Astrocyte (in vitro differentiated cells and primary cell): ENCODE data around the gene GARIN3. TPM values are rescaled to one million over a fixed set of nuclear protein-coding genes. Genes with fewer than 3 reads are reported as not detected.

Experiments
- DNase-seq: peaks from one replicate; pipeline ENCODE4 v3.0.0-alpha.2; 2010; ENCODE audit warnings: low read depth
- FAIRE-seq: peaks from 2 replicates; lab custom pipeline; 2011; peaks lifted over from hg19 to GRCh38; lab: Jason Lieb, UNC
- H2AFZ ChIP-seq: 2 replicates; pipeline ENCODE4 v1.6.0; 2012; ENCODE audit warnings: low read depth, low read length, inconsistent platforms
- H3K27ac ChIP-seq: 2 replicates; pipeline ENCODE4 v1.5.1; 2011; ENCODE audit warnings: low read depth, low read length, inconsistent platforms
- H3K27me3 ChIP-seq: 2 replicates; pipeline ENCODE4 v1.6.0; 2011; ENCODE audit warnings: low read length, inconsistent platforms; ENCODE audit not compliant: insufficient read depth
- H3K36me3 ChIP-seq: 2 replicates; pipeline ENCODE4 v1.5.1; 2011; ENCODE audit warnings: low read length, inconsistent platforms; ENCODE audit not compliant: insufficient read depth
- H3K4me1 ChIP-seq: 2 replicates; pipeline ENCODE4 v1.5.1; 2011; ENCODE audit warnings: low read length, inconsistent platforms; ENCODE audit not compliant: insufficient read depth
- H3K4me2 ChIP-seq: 2 replicates; pipeline ENCODE4 v1.6.0; 2012; ENCODE audit warnings: low read length, inconsistent platforms
- H3K4me3 ChIP-seq: 2 replicates; pipeline ENCODE4 v1.5.1; 2011; ENCODE audit warnings: low read depth, mild to moderate bottlenecking, low read length, inconsistent platforms; ENCODE audit not compliant: insufficient read depth
- H3K79me2 ChIP-seq: 2 replicates; pipeline ENCODE4 v1.6.0; 2012; ENCODE audit warnings: mild to moderate bottlenecking, low read length, inconsistent platforms; ENCODE audit not compliant: insufficient read depth
- H3K9ac ChIP-seq: 2 replicates; pipeline ENCODE4 v1.6.0; 2012; ENCODE audit warnings: mild to moderate bottlenecking, low read length, inconsistent platforms
- H3K9me3 ChIP-seq: 2 replicates; pipeline ENCODE4 v1.5.1; 2012; ENCODE audit warnings: low read depth, mild to moderate bottlenecking, low read length, inconsistent platforms; ENCODE audit not compliant: insufficient read depth
- H4K20me1 ChIP-seq: 2 replicates; pipeline ENCODE4 v1.6.0; 2012; ENCODE audit warnings: low read length, inconsistent platforms; ENCODE audit not compliant: insufficient read depth
- H3K27ac Mint-ChIP-seq: one replicate; pipeline ENCODE4 v1.8.0; 2021; ENCODE audit warnings: mild to moderate bottlenecking, mixed read lengths; ENCODE audit not compliant: unreplicated experiment
- H3K27me3 Mint-ChIP-seq: one replicate; pipeline ENCODE4 v1.8.0; 2021; ENCODE audit warnings: low read depth, mixed read lengths; ENCODE audit not compliant: unreplicated experiment
- H3K36me3 Mint-ChIP-seq: one replicate; pipeline ENCODE4 v1.8.0; 2021; ENCODE audit warnings: low read depth, mixed read lengths; ENCODE audit not compliant: unreplicated experiment
- H3K4me1 Mint-ChIP-seq: one replicate; pipeline ENCODE4 v1.8.0; 2021; ENCODE audit warnings: low read depth, mixed read lengths; ENCODE audit not compliant: unreplicated experiment
- H3K4me3 Mint-ChIP-seq: one replicate; pipeline ENCODE4 v1.8.0; 2021; ENCODE audit warnings: mild to moderate bottlenecking, moderate library complexity, mixed read lengths; ENCODE audit not compliant: unreplicated experiment
- H3K9me3 Mint-ChIP-seq: one replicate; pipeline ENCODE4 v1.8.0; 2021; ENCODE audit warnings: mild to moderate bottlenecking, mixed read lengths; ENCODE audit not compliant: unreplicated experiment
- EZH2 ChIP-seq: IDR thresholded peaks from 2 replicates; pipeline ENCODE4 v1.6.1; 2012; ENCODE audit warnings: mild to moderate bottlenecking, low read length, inconsistent platforms; ENCODE audit not compliant: insufficient read depth
- total RNA-seq: library from RNA; stranded (reverse); gene quantifications from 2 replicates; pipeline ENCODE4 v1.2.1, GENCODE V29; 2021
- TF ChIP-seq, protein P1 (sequence below): IDR thresholded peaks from 2 replicates; pipeline ENCODE4 v1.5.1; 2011; ENCODE audit warnings: low read depth, mild to moderate bottlenecking, inconsistent platforms, low read length, moderate library complexity; ENCODE audit not compliant: insufficient read depth

Gene GARIN3
- total RNA-seq, 1 donor from 2014 or later = not detected

DNA sequence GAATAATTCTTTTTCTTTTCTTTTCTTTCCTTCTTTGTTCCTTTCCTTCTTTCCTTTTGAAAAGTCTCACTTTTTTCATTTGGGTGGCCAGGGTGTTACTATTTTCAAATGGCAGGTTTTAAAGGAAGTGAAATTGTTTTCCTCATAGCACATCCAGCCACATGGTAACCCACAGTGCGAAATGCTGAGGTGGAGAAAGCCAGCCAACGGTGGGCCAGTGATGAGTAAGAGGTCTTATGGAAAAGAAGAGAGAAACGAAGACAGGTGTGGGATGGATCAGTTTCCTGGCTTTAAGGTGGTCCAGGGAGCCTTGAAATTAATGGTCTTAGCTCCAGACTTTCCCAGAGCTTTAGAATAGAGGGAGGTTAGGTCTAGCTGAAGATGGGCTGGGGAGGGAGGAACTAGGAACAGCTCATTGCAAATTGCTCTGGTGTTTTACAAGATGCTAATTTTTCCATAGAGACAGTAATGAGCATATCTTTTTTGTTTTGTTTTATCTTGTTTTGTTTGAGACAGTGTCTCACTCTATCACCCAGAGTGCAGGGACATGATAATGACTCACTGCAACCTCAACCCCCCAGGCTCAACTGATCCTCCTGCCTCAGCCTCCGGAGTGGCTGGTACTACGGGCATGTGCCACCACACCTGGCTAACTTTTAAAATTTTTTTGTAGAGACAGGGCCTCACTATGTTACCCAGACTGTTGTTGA lies 32.4 kb upstream of the GARIN3 start:
- Mint-ChIP-seq H3K4me3 (no peak overlapping the region), H3K27ac (no peak overlapping the region), H3K4me1 (no peaks in the 10 kb centered on the region), H3K36me3 (no peaks in the 10 kb centered on the region), H3K27me3 (peaks cover 2% of the 10 kb centered on the region), H3K9me3 (no peaks in the 10 kb centered on the region)
- Histone ChIP-seq H3K9me3 (peaks cover 2% of the 10 kb centered on the region), H3K27ac (no peak overlapping the region), H3K4me1 (no peaks in the 10 kb centered on the region), H3K4me2 (no peak overlapping the region), H3K4me3 (no peak overlapping the region), H3K27me3 (peaks cover 5% of the 10 kb centered on the region), H3K9ac (no peak overlapping the region), H3K36me3 (no peaks in the 10 kb centered on the region), H4K20me1 (no peaks in the 10 kb centered on the region), H3K79me2 (no peaks in the 10 kb centered on the region), H2AFZ (no peak overlapping the region)
- TF ChIP-seq EZH2 = no peak
- TF ChIP-seq, protein P1, sequence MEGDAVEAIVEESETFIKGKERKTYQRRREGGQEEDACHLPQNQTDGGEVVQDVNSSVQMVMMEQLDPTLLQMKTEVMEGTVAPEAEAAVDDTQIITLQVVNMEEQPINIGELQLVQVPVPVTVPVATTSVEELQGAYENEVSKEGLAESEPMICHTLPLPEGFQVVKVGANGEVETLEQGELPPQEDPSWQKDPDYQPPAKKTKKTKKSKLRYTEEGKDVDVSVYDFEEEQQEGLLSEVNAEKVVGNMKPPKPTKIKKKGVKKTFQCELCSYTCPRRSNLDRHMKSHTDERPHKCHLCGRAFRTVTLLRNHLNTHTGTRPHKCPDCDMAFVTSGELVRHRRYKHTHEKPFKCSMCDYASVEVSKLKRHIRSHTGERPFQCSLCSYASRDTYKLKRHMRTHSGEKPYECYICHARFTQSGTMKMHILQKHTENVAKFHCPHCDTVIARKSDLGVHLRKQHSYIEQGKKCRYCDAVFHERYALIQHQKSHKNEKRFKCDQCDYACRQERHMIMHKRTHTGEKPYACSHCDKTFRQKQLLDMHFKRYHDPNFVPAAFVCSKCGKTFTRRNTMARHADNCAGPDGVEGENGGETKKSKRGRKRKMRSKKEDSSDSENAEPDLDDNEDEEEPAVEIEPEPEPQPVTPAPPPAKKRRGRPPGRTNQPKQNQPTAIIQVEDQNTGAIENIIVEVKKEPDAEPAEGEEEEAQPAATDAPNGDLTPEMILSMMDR = no peak
- DNase-seq (no peak), FAIRE-seq (no peak)

DNA sequence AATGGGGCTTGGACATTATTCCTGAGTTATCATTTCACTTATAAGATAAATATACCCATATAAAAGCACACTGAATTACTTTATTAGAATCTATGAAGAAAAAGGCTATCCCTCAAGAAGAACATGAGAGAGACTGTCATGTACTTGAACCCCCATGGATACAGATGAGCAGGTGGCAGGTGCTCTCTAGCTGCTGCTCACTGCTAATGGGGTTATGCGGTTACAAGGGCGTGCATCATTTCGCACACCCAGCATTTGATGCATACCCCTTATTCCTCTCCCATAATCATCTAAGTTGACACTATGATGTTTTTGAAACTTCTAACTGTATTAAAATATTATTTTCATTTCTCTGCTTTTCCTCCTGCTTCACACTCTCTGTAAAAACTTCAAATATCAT lies 31.0 kb upstream of the GARIN3 start:
- Histone ChIP-seq H4K20me1 (no peaks in the 10 kb centered on the region), H3K36me3 (no peaks in the 10 kb centered on the region), H2AFZ (no peak overlapping the region), H3K4me1 (no peaks in the 10 kb centered on the region), H3K9ac (no peak overlapping the region), H3K79me2 (no peaks in the 10 kb centered on the region), H3K4me3 (no peak overlapping the region), H3K27me3 (peaks cover 5% of the 10 kb centered on the region), H3K27ac (no peak overlapping the region), H3K4me2 (no peak overlapping the region), H3K9me3 (peaks cover 2% of the 10 kb centered on the region)
- FAIRE-seq (no peak), DNase-seq (no peak)
- H3K27ac Mint-ChIP-seq = no peak overlapping the region
- no peak for TF ChIP-seq EZH2
- TF ChIP-seq, protein P1 = no peak
- no peak overlapping the region for H3K4me3 Mint-ChIP-seq
- no peaks in the 10 kb centered on the region for H3K9me3 Mint-ChIP-seq
- no peaks in the 10 kb centered on the region for H3K4me1 Mint-ChIP-seq
- H3K27me3 Mint-ChIP-seq = peaks cover 2% of the 10 kb centered on the region
- no peaks in the 10 kb centered on the region for H3K36me3 Mint-ChIP-seq

GRCh38 chr5:157196045-157196444 lies 30.0 kb upstream of the GARIN3 start:
- Histone ChIP-seq H3K4me3 (no peak overlapping the region), H3K4me1 (no peaks in the 10 kb centered on the region), H3K27ac (no peak overlapping the region), H3K27me3 (peaks cover 5% of the 10 kb centered on the region), H3K36me3 (no peaks in the 10 kb centered on the region), H3K9ac (no peak overlapping the region), H4K20me1 (no peaks in the 10 kb centered on the region), H2AFZ (no peak overlapping the region), H3K4me2 (no peak overlapping the region), H3K9me3 (peaks cover 2% of the 10 kb centered on the region), H3K79me2 (no peaks in the 10 kb centered on the region)
- no peak for TF ChIP-seq EZH2
- TF ChIP-seq, protein P1 = no peak
- FAIRE-seq (no peak), DNase-seq (no peak)
- H3K4me3 Mint-ChIP-seq = no peak overlapping the region
- H3K27ac Mint-ChIP-seq = no peak overlapping the region
- H3K36me3 Mint-ChIP-seq = no peaks in the 10 kb centered on the region
- no peaks in the 10 kb centered on the region for H3K4me1 Mint-ChIP-seq
- H3K9me3 Mint-ChIP-seq = no peaks in the 10 kb centered on the region
- H3K27me3 Mint-ChIP-seq = peaks cover 2% of the 10 kb centered on the region
